Rectal smooth muscle tissue (tissue), 1 donor: ENCODE results near the gene F9.

Experiments
- H3K27ac ChIP-seq: one replicate; pipeline ENCODE4 v1.7.0; 2013; ENCODE audit warnings: low read depth, low read length, inconsistent platforms
- H3K27me3 ChIP-seq: one replicate; pipeline ENCODE4 v1.7.0; 2013; ENCODE audit warnings: low read length; ENCODE audit not compliant: control insufficient read depth, insufficient read depth
- H3K36me3 ChIP-seq: one replicate; pipeline ENCODE4 v1.7.0; 2013; ENCODE audit warnings: low read length; ENCODE audit not compliant: control insufficient read depth, insufficient read depth
- H3K4me1 ChIP-seq: one replicate; pipeline ENCODE4 v1.7.0; 2013; ENCODE audit warnings: low read length; ENCODE audit not compliant: control insufficient read depth, insufficient read depth
- H3K4me3 ChIP-seq: one replicate; pipeline ENCODE4 v1.7.0; 2013; ENCODE audit warnings: low read length
- H3K9ac ChIP-seq: one replicate; pipeline ENCODE4 v1.7.0; 2013; ENCODE audit warnings: low read length

The F9 gene

GRCh38 chrX:139544591-139544990 lies 14.1 kb downstream of the F9 start:
- H3K4me3 ChIP-seq = no peak overlapping the region
- H3K27ac ChIP-seq = no peak overlapping the region
- no peaks in the 10 kb centered on the region for H3K36me3 ChIP-seq
- no peak overlapping the region for H3K9ac ChIP-seq
- no peaks in the 10 kb centered on the region for H3K4me1 ChIP-seq
- H3K27me3 ChIP-seq = no peaks in the 10 kb centered on the region

GRCh38 chrX:139554376-139554775 lies 23.8 kb downstream of the F9 start:
- H3K27me3 ChIP-seq = peaks cover 4% of the 10 kb centered on the region
- H3K27ac ChIP-seq = no peak overlapping the region
- no peak overlapping the region for H3K4me3 ChIP-seq
- no peak overlapping the region for H3K9ac ChIP-seq
- no peaks in the 10 kb centered on the region for H3K4me1 ChIP-seq
- H3K36me3 ChIP-seq = no peaks in the 10 kb centered on the region

GRCh38 chrX:139554991-139555675 lies 24.6 kb downstream of the F9 start:
- no peak overlapping the region for H3K4me3 ChIP-seq
- no peak overlapping the region for H3K9ac ChIP-seq
- H3K27me3 ChIP-seq = peaks cover 4% of the 10 kb centered on the region
- no peaks in the 10 kb centered on the region for H3K36me3 ChIP-seq
- no peaks in the 10 kb centered on the region for H3K4me1 ChIP-seq
- no peak overlapping the region for H3K27ac ChIP-seq

- H3K36me3 ChIP-seq = no peaks in the 10 kb centered on the region
- peaks cover 4% of the 10 kb centered on the region for H3K27me3 ChIP-seq
- H3K9ac ChIP-seq = no peak overlapping the region
- no peaks in the 10 kb centered on the region for H3K4me1 ChIP-seq
- H3K4me3 ChIP-seq = no peak overlapping the region
- no peak overlapping the region for H3K27ac ChIP-seq
Observed at GRCh38 chrX:139559383-139560042, 29.0 kb downstream of the F9 start.

- Histone ChIP-seq H3K27me3 (peaks cover 4% of the 10 kb centered on the region), H3K27ac (no peak overlapping the region), H3K36me3 (no peaks in the 10 kb centered on the region), H3K4me3 (no peak overlapping the region), H3K4me1 (no peaks in the 10 kb centered on the region), H3K9ac (no peak overlapping the region)
Observed at GRCh38 chrX:139560221-139560620, 29.7 kb downstream of the F9 start.

GRCh38 chrX:139563251-139563650 lies 32.7 kb downstream of the F9 start:
- no peaks in the 10 kb centered on the region for H3K27me3 ChIP-seq
- H3K9ac ChIP-seq = no peak overlapping the region
- H3K4me1 ChIP-seq = no peaks in the 10 kb centered on the region
- no peak overlapping the region for H3K27ac ChIP-seq
- H3K36me3 ChIP-seq = no peaks in the 10 kb centered on the region
- H3K4me3 ChIP-seq = no peak overlapping the region

GRCh38 chrX:139566981-139567380 lies 36.4 kb downstream of the F9 start:
- no peaks in the 10 kb centered on the region for H3K36me3 ChIP-seq
- no peak overlapping the region for H3K4me3 ChIP-seq
- H3K4me1 ChIP-seq = no peaks in the 10 kb centered on the region
- no peak overlapping the region for H3K27ac ChIP-seq
- no peaks in the 10 kb centered on the region for H3K27me3 ChIP-seq
- no peak overlapping the region for H3K9ac ChIP-seq

- Histone ChIP-seq H3K4me1 (no peaks in the 10 kb centered on the region), H3K27me3 (no peaks in the 10 kb centered on the region), H3K36me3 (no peaks in the 10 kb centered on the region), H3K9ac (no peak overlapping the region), H3K4me3 (no peak overlapping the region), H3K27ac (no peak overlapping the region)
Observed at GRCh38 chrX:139581068-139581467, 50.5 kb downstream of the F9 start.

- H3K27me3 ChIP-seq = no peaks in the 10 kb centered on the region
- no peak overlapping the region for H3K27ac ChIP-seq
- no peak overlapping the region for H3K9ac ChIP-seq
- H3K4me1 ChIP-seq = no peaks in the 10 kb centered on the region
- no peaks in the 10 kb centered on the region for H3K36me3 ChIP-seq
- no peak overlapping the region for H3K4me3 ChIP-seq
Observed at GRCh38 chrX:139585613-139586012, 55.1 kb downstream of the F9 start.

GRCh38 chrX:139596068-139596467 lies 65.5 kb downstream of the F9 start:
- Histone ChIP-seq H3K27me3 (no peaks in the 10 kb centered on the region), H3K4me1 (no peaks in the 10 kb centered on the region), H3K27ac (no peak overlapping the region), H3K4me3 (no peak overlapping the region), H3K36me3 (no peaks in the 10 kb centered on the region), H3K9ac (no peak overlapping the region)

- Histone ChIP-seq H3K4me1 (no peaks in the 10 kb centered on the region), H3K36me3 (no peaks in the 10 kb centered on the region), H3K9ac (no peak overlapping the region), H3K27ac (no peak overlapping the region), H3K27me3 (no peaks in the 10 kb centered on the region), H3K4me3 (no peak overlapping the region)
Observed at GRCh38 chrX:139600105-139600504, 69.6 kb downstream of the F9 start.
